ENCODE results near the gene COL17A1.

Gene COL17A1

DNA sequence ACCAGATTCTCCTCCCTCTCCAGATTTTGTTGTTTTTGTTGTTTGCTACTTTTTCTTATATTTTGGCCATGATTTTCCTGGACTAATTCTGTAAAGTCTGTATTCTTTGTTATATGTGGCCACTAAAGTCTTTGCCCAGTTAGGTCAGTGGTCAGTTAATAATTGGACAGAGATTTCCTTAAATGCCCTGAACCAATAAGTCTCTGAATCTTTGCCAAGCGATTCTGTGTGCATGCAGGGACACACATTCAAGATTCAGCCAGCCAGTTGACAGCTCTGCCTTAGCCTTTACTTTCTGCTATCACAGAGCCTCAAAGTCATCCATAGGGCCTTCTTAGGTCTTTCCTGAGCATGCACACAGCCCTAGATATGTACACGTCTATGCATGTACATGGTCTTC, 11.0 kb upstream of the COL17A1 start:
- no peak overlapping the region for H3K4me3 ChIP-seq (ENCODE audit: insufficient read length, low read depth)
- peaks cover 12% of the 10 kb centered on the region for H3K9me3 ChIP-seq (ENCODE audit: insufficient read depth, low read length)
- H3K27me3 ChIP-seq (ENCODE audit: insufficient read depth, insufficient read length): no peaks in the 10 kb centered on the region
- no peak overlapping the region for H3K9ac ChIP-seq (ENCODE audit: insufficient read length, low read depth)
- H3K4me1 ChIP-seq (ENCODE audit: insufficient read depth, insufficient read length): no peaks in the 10 kb centered on the region
- H3K36me3 ChIP-seq (ENCODE audit: insufficient read depth, insufficient read length, low read length): no peaks in the 10 kb centered on the region
- TF ChIP-seq YY1 (IDR thresholded peaks at IDR 0.05; ENCODE audit: insufficient read depth, insufficient read length): no peak
- DNase-seq (ENCODE audit: low read depth, low spot score): no peak

DNA sequence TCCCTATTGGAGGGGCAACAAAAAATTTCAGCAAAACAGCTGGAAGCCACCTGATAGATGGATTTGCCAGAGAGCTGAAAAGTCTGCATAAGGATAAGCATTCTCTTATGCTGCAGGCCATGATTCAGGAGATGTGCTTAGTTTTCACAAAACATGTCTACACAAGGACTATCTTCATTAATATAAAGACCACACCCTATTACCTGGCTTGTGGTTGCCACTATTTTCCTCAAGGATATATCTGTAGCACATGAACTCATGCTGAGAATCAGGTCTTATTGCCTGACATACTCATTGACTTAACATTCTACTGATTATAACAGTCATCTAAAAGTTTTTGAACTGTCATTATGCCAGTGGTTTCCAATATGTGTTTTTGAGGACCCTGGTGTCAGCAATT, 7.1 kb upstream of the COL17A1 start:
- no peak for DNase-seq (ENCODE audit: low read depth, low spot score)
- no peaks in the 10 kb centered on the region for H3K36me3 ChIP-seq (ENCODE audit: insufficient read depth, insufficient read length, low read length)
- peaks cover 12% of the 10 kb centered on the region for H3K9me3 ChIP-seq (ENCODE audit: insufficient read depth, low read length)
- no peaks in the 10 kb centered on the region for H3K4me1 ChIP-seq (ENCODE audit: insufficient read depth, insufficient read length)
- H3K9ac ChIP-seq (ENCODE audit: insufficient read length, low read depth): no peak overlapping the region
- no peak overlapping the region for H3K4me3 ChIP-seq (ENCODE audit: insufficient read length, low read depth)
- TF ChIP-seq YY1 (IDR thresholded peaks at IDR 0.05; ENCODE audit: insufficient read depth, insufficient read length) (no peak), SUZ12 (IDR thresholded peaks at IDR 0.05; ENCODE audit: extremely low read depth, insufficient read depth, insufficient read length) (no peak), ZNF274 (IDR thresholded peaks at IDR 0.05; ENCODE audit: low read depth, low read length) (no peak)
- H3K27me3 ChIP-seq (ENCODE audit: insufficient read depth, insufficient read length): no peaks in the 10 kb centered on the region

DNA sequence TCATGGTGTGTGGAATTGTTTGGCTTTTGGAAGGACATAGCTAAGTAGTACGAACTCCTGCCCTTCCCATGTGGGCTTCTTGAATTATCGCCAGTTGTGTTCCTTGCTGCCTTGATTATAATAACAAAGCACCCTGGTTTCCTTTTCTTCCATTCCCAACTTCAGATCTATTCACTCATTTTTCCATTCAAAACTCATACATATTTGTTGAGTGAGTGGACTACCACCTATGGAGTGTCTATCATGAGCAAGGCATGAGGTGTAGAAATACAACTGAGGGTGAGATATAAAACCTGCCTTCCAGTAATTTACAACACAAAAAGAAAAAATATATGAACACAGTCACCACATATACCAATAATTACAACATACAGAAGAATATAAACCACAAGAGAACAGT, 4.9 kb upstream of the COL17A1 start:
- no peak overlapping the region for H3K4me3 ChIP-seq (ENCODE audit: insufficient read length, low read depth)

DNA sequence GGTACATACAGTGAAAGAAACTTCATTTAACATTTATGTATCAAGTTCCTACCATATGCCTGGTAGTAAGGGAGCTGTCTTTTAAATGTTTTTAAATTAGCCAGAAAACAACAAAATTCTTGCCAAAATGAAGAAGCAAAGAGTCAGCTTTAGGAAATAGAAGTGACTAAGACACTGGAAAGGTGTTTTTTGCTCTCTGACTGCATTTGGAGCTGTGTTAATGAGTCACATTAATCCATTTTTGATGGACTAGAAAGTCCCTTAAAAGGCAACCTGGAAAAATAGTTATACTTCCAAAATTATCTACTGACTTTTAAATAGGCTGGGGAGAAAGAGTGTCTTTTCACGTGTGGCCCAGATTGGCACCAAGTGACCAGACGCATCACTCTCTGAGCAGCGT, 3.9 kb upstream of the COL17A1 start:
- Histone ChIP-seq H3K27me3 (ENCODE audit: insufficient read depth, insufficient read length) (no peaks in the 10 kb centered on the region), H3K9me3 (ENCODE audit: insufficient read depth, low read length) (no peaks in the 10 kb centered on the region), H3K36me3 (ENCODE audit: insufficient read depth, insufficient read length, low read length) (no peaks in the 10 kb centered on the region), H3K9ac (ENCODE audit: insufficient read length, low read depth) (no peak overlapping the region), H3K4me3 (ENCODE audit: insufficient read length, low read depth) (no peak overlapping the region), H3K4me1 (ENCODE audit: insufficient read depth, insufficient read length) (no peaks in the 10 kb centered on the region)
- TF ChIP-seq SUZ12 (IDR thresholded peaks at IDR 0.05; ENCODE audit: extremely low read depth, insufficient read depth, insufficient read length): no peak
- TF ChIP-seq ZNF274 (IDR thresholded peaks at IDR 0.05; ENCODE audit: low read depth, low read length): no peak
- TF ChIP-seq YY1 (IDR thresholded peaks at IDR 0.05; ENCODE audit: insufficient read depth, insufficient read length): no peak
- no peak for DNase-seq (ENCODE audit: low read depth, low spot score)

More for the DNA sequence above, 4.9 kb upstream of the COL17A1 start:
- no peak for DNase-seq (ENCODE audit: low read depth, low spot score)
- no peaks in the 10 kb centered on the region for H3K4me1 ChIP-seq (ENCODE audit: insufficient read depth, insufficient read length)
- TF ChIP-seq YY1 (IDR thresholded peaks at IDR 0.05; ENCODE audit: insufficient read depth, insufficient read length): no peak
- TF ChIP-seq ZNF274 (IDR thresholded peaks at IDR 0.05; ENCODE audit: low read depth, low read length): no peak
- TF ChIP-seq SUZ12 (IDR thresholded peaks at IDR 0.05; ENCODE audit: extremely low read depth, insufficient read depth, insufficient read length): no peak
- H3K27me3 ChIP-seq (ENCODE audit: insufficient read depth, insufficient read length): no peaks in the 10 kb centered on the region
- H3K36me3 ChIP-seq (ENCODE audit: insufficient read depth, insufficient read length, low read length): no peaks in the 10 kb centered on the region
- no peaks in the 10 kb centered on the region for H3K9me3 ChIP-seq (ENCODE audit: insufficient read depth, low read length)
- no peak overlapping the region for H3K9ac ChIP-seq (ENCODE audit: insufficient read length, low read depth)

DNA sequence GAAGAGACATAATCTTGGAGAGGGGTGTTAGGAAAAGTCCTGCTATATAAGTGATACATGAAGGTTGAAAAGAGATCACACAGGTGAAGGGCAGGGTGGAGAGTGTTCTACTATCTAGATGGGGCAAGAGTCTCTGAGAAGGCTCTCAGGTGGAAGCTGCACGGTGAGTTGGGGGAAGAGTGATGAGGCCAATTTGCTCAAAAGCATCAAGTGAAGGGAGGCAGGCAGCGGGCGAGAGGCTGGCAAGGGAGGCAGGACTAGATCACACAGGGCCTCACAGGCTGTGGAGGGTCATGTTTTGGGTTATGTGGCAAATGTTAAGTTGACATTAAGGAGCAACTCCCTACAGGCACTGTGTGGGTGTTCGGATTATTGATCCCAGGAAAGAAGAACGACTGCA, 2.6 kb upstream of the COL17A1 start:
- H3K36me3 ChIP-seq (ENCODE audit: insufficient read depth, insufficient read length, low read length): no peaks in the 10 kb centered on the region
- H3K9me3 ChIP-seq (ENCODE audit: insufficient read depth, low read length): no peaks in the 10 kb centered on the region

DNA sequence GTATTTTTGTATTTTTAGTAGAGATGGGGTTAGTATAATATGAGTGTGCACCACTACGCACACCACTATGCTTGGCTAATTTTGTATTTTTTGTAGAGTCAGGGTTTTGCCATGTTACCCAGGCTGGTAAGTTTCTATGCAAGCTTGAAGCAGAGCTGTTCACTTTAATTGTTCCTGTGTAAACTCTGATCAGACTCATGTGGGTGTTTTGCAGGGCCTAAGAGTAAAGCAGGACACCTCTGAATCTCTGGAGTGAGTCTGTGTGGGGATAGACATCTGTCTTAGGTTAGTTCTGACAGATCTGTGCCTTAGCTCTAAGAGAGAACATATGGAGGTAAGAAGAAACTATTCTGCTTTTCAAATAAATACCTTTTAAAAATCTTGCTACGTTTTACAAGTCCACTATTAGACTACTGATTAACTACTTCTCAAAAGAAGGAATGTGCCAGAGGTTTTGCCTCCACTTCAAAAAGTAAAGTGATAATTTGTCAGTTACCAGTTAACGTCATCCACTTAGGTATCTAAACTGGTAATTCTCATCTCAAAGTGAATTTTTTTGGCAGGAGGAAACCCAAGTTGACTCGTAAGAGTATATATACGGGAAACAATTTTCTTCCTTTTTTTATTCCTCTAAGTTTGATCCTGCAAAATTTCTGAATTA, 1.1 kb downstream of the COL17A1 start:
- Histone ChIP-seq H3K4me3 (ENCODE audit: insufficient read length, low read depth) (no peak overlapping the region), H3K4me1 (ENCODE audit: insufficient read depth, insufficient read length) (peaks cover 5% of the 10 kb centered on the region), H3K27me3 (ENCODE audit: insufficient read depth, insufficient read length) (no peaks in the 10 kb centered on the region), H3K9ac (ENCODE audit: insufficient read length, low read depth) (no peak overlapping the region), H3K9me3 (ENCODE audit: insufficient read depth, low read length) (no peaks in the 10 kb centered on the region), H3K36me3 (ENCODE audit: insufficient read depth, insufficient read length, low read length) (no peaks in the 10 kb centered on the region)
- DNase-seq (ENCODE audit: low read depth, low spot score): no peak
- TF ChIP-seq ZNF274 (IDR thresholded peaks at IDR 0.05; ENCODE audit: low read depth, low read length) (no peak), YY1 (IDR thresholded peaks at IDR 0.05; ENCODE audit: insufficient read depth, insufficient read length) (no peak)

More for the DNA sequence above, 2.6 kb upstream of the COL17A1 start:
- DNase-seq (ENCODE audit: low read depth, low spot score): no peak
- Histone ChIP-seq H3K4me1 (ENCODE audit: insufficient read depth, insufficient read length) (no peaks in the 10 kb centered on the region), H3K27me3 (ENCODE audit: insufficient read depth, insufficient read length) (no peaks in the 10 kb centered on the region), H3K9ac (ENCODE audit: insufficient read length, low read depth) (no peak overlapping the region), H3K4me3 (ENCODE audit: insufficient read length, low read depth) (no peak overlapping the region)
- TF ChIP-seq ZNF274 (IDR thresholded peaks at IDR 0.05; ENCODE audit: low read depth, low read length): no peak
- no peak for TF ChIP-seq SUZ12 (IDR thresholded peaks at IDR 0.05; ENCODE audit: extremely low read depth, insufficient read depth, insufficient read length)
- no peak for TF ChIP-seq YY1 (IDR thresholded peaks at IDR 0.05; ENCODE audit: insufficient read depth, insufficient read length)

DNA sequence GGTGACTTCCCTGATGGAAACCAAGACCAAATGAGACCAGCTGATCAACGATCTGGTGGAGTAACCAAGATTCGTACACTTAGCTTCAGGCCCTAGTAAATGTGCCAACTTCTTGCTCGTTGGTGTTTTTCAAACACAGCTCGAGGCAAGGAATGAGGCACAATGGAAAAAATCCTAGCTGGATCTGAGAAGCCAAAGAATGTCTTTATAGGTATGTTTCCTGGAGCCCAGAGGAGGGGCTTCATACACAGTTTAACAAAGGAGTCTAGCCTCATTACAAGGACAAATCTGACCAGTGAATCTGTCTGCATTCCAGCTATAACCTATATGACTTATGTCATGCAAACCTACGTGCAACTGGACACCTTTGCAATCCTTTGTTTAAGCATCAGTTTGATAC, 3.7 kb downstream of the COL17A1 start:
- TF ChIP-seq ZNF274 (IDR thresholded peaks at IDR 0.05; ENCODE audit: low read depth, low read length): no peak
- no peak for TF ChIP-seq SUZ12 (IDR thresholded peaks at IDR 0.05; ENCODE audit: extremely low read depth, insufficient read depth, insufficient read length)
- no peak for TF ChIP-seq YY1 (IDR thresholded peaks at IDR 0.05; ENCODE audit: insufficient read depth, insufficient read length)
- Histone ChIP-seq H3K9ac (ENCODE audit: insufficient read length, low read depth) (no peak overlapping the region), H3K9me3 (ENCODE audit: insufficient read depth, low read length) (no peaks in the 10 kb centered on the region), H3K36me3 (ENCODE audit: insufficient read depth, insufficient read length, low read length) (no peaks in the 10 kb centered on the region), H3K4me3 (ENCODE audit: insufficient read length, low read depth) (no peak overlapping the region), H3K4me1 (ENCODE audit: insufficient read depth, insufficient read length) (peaks cover 5% of the 10 kb centered on the region), H3K27me3 (ENCODE audit: insufficient read depth, insufficient read length) (no peaks in the 10 kb centered on the region)
- DNase-seq (ENCODE audit: low read depth, low spot score): no peak

All from NT2/D1 (cell line).